GM21529 (cell line): ENCODE data around the gene RABGGTB.
"Not testable (repeated sequence)": the region's sequence is repeated elsewhere in the genome, so short reads cannot be mapped to it uniquely, and the experiment has no call there.

Experiments
- ATAC-seq: cut with Tn5 transposase; IDR thresholded peaks from one replicate; pipeline ENCODE4 v1.9.1; 2021; ENCODE audit not compliant: unreplicated experiment

Gene RABGGTB

GRCh38 chr1:75785983-75786853, at the start of gene RABGGTB:
Gene RABGGTB (plus strand): TSS chr1:75786256. CDS start chr1:75786272, 16 bp downstream.
- ATAC-seq, result peak; percentile 68

DNA sequence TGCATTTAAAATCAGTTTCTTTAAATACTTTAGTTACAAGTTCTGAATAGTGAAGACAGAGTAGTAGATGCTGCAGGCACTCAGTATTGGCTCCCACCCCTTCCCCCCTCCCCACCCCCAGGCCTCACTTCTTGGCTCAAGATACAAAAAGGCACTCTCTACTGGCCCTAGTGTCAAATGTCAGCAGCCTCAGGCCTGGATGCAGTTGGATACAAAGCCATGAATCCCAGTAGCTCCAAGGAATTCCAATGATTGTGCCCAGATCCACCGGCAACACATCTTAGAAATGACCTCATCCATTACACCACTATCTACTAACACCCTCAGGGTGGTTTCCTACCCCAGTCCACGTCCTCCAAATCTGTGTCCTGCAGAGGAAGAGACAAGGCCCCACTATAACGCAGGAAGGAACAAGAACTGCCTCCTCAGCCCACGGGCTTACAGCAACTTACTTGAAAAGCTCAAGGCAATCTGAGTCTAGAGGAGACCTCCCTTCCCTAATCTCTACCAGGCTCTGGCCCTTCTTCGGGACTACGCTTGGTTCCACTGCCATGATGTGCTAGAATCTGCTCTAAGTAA, 43.9 kb upstream of the RABGGTB start:
- no peak for ATAC-seq

DNA sequence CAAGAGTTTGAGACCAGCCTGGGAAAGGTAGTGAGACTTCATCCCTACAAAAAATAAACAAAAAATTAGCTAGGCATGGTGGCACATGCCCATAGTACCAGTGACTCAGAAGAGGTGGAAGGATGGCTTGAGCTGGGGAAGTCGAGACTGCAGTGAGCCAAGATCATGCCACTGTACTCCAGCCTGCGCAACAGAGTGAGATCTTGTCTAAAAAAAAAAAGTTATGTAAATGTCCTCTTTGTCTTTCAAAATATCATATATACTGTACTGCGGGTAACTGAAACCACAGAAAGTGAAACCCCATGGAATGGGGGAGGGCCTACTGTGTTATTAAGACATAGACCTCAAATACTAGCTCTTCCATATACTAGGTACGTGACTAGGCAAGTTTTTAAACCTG, 40.8 kb upstream of the RABGGTB start:
- peak; percentile 78 for ATAC-seq

DNA sequence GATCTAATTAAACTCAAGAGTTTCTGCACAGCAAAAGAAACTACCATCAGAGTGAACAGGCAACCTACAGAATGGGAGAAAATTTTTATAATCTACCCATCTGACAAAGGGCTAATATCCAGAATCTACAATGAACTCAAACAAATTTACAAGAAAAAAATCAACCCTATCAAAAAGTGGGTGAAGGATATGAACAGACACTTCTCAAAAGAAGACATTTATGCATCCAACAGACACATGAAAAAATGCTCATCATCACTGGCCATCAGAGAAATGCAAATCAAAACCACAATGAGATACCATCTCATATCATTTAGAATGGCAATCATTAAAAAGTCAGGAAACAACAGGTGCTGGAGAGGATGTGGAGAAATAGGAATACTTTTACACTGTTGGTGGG, 28.8 kb upstream of the RABGGTB start:
- not testable (repeated sequence) for ATAC-seq

GRCh38 chr1:75758543-75758942, 27.5 kb upstream of the RABGGTB start:
- not testable (repeated sequence) for ATAC-seq

DNA sequence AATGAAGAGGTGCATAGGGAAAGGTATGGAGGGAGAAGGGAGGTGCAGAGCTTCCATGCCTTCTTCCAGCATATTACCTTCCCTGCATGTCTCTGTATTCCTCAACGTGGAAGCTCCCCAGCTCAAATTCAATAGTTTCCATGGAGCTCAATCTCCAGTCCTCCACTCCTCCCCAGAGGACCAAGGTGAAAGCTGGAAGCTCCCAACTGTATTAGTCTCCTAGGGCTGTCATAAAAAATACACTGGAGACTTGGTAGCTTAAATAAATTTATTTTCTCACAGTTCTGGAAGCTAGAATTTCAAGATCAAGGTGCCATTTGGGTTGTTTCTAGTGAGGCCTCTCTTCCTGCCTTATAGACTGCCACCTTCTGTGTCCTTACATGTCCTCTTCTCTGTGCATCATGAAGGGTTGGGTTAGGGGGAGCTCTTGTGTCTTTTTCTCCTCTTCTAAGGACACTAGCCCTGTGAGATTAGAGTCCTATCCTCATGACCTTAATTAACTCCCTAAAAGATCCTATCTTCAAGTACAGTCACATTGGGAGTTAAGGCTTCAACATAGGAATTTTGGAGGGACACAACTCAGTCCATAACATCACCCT, 21.9 kb upstream of the RABGGTB start:
- no peak for ATAC-seq

- no peak for ATAC-seq
Observed at GRCh38 chr1:75765697-75766355, 20.2 kb upstream of the RABGGTB start.

GRCh38 chr1:75768016-75768415, 18.0 kb upstream of the RABGGTB start:
- no peak for ATAC-seq

DNA sequence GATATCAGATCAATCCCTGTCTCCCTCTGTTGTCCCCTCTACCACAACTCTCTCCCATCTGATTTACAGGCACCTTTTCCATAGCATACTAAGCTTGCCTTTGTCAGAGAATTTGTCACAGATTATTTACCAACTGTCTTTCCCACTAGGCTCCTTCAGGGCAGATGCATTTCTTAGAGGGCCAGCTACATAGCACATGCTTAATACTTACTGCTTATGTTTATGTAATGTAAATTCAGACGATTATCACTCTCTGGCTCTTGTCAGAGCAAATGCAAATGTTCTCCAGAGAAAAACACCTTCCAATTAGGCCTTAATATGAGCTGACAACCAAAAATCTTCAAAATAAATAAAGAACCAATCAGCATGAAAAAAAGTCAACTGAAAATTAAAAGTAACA, 15.3 kb upstream of the RABGGTB start:
- no peak for ATAC-seq

DNA sequence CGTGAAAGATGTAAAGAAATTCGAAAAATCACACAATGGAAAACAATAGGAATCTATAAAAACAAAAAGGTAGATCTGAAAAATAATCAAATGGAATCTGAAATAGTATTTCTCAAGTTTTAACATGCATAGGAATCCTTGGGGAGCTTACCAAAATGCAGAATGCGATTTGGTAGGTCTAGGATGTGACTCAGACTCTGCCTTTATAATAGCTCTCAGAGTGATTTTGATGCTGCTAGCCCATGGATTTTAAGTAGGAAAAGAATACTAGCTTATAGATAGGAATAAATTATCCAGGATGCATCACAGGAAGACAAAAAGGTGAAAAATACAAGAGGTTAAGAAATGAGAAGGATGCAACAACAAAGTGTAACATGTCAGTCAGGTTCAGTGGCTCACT, 14.1 kb upstream of the RABGGTB start:
- ATAC-seq, result no peak

DNA sequence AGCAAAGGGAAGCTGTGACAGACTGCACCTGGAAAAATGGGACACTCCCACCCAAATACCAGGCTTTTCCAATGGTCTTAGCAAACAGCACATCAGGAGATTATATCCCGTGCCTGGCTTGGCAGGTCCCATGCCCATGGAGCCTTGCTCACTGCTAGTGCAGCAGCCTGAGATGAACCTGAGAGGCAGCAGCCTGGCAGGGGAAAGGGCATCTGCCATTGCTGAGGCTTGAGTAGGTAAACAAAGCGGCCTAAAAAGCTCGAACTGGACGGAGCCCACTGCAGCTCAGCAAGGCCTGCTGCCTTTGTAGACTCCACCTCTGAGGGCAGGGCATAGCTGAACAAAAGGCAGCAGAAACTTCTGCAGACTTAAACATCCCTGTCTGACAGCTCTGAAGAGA, 8.2 kb upstream of the RABGGTB start:
- ATAC-seq, result not testable (repeated sequence)

GRCh38 chr1:75778694-75779093, 7.4 kb upstream of the RABGGTB start:
- not testable (repeated sequence) for ATAC-seq

DNA sequence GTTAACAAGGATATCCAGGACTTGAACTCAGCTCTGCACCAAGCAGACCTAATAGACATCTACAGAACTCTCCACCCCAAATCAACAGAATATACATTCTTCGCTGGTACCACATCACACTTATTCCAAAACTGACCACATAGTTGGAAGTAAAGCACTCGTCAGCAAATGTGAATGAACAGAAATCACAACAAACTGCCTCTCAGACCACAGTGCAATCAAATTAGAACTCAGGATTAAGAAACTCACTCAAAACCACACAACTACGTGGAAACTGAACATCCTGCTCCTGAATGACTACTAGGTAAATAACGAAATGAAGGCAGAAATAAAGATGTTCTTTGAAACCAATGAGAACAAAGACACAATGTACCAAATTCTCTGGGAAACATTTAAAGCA, 5.9 kb upstream of the RABGGTB start:
- not testable (repeated sequence) for ATAC-seq

- ATAC-seq, result not testable (repeated sequence)
Observed at GRCh38 chr1:75783920-75784319, 2.1 kb upstream of the RABGGTB start.

DNA sequence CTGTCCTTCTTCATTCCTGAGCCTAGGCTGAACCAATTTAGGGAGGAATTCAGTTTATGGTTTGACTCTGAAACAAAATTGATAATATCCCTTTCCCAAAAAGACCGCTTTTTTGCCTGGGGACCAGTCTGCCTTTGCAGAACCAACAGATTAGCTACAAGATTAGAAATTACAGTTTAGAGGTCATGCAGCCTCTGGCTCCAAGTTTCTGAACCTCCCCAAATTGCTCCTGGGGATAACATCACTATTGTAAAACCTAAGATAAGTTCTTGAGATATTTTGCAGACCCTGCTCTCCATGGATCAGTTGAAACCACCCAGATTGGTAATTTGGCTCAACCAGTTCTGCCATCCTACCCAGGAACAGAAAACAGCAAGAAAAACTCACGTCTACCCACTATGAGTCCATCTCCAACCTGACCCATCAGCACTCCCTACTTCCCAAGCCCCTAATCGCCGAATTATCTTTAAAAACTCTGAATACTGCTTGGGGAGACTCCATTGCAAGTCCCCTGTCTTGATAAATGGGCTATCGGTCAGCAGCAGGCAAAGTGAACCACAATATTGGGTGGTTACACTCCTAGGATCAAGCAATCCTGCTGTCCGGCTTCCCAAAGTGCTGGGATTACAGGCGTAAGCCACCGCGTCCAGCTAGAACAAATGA, 605 bp upstream of the RABGGTB start:
- peak; percentile 22 for ATAC-seq

- no peak for ATAC-seq
Observed at GRCh38 chr1:75786901-75787493, 941 bp downstream of the RABGGTB start.

- no peak for ATAC-seq
Observed at GRCh38 chr1:75787524-75787923, 1.5 kb downstream of the RABGGTB start.

- ATAC-seq, result no peak
Observed at GRCh38 chr1:75789988-75790387, 3.9 kb downstream of the RABGGTB start.

GRCh38 chr1:75791022-75791421, 5.0 kb downstream of the RABGGTB start:
- no peak for ATAC-seq

DNA sequence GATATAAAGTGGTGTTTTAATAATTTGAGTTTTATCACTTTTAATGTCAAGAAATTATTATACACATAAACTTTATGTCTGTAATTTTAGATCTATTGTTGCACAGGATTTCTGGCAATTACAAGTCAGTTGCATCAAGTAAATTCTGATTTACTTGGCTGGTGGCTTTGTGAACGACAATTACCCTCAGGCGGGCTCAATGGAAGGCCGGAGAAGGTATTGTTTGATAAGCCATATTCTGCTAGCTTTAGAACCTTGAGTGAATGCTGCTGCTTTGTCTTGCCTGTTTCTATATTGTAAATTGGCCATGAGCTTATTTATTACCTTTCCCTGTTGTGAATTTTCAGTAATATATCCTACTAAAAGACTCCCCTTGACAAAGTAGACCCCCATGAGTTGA, 6.0 kb downstream of the RABGGTB start:
- no peak for ATAC-seq

DNA sequence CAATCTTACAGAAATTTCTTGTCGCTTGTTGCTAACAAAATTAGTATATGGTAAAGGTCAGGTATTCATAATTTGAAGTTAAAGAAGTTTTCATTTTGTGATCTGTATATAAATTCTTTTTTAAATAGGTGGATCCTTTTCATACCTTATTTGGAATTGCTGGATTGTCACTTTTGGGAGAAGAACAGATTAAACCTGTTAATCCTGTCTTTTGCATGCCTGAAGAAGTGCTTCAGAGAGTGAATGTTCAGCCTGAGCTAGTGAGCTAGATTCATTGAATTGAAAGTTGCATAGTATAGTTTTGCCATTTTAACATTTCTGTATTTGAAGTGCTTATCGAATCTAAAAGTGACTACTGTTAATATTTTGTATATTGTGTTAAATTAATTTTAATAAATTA, 8.3 kb downstream of the RABGGTB start:
- ATAC-seq, result no peak
